AG10803 (cell line): ENCODE data around the gene TXNRD2.

Experiments
- DNase-seq: peaks from one replicate; pipeline ENCODE4 v3.0.0; 2010; ENCODE audit warnings: low read depth
- H3K4me3 ChIP-seq: 2 replicates; pipeline ENCODE4 v1.5.1; 2011; ENCODE audit warnings: mild to moderate bottlenecking, low read length, control low read depth
- CTCF ChIP-seq: conservative IDR thresholded peaks from 2 replicates; pipeline ENCODE4 v1.5.1; 2011; ENCODE audit warnings: mild to moderate bottlenecking, low read length, control low read depth, inconsistent platforms

TXNRD2 gene

GRCh38 chr22:19857382-19857781 lies 84.2 kb downstream of the TXNRD2 start:
- no peak for DNase-seq
- TF ChIP-seq CTCF: no peak
- H3K4me3 ChIP-seq: no peak overlapping the region

GRCh38 chr22:19855504-19856409 lies 85.9 kb downstream of the TXNRD2 start:
- peak; percentile 62 for DNase-seq
- TF ChIP-seq CTCF: no peak
- peak overlapping the region; percentile 79 for H3K4me3 ChIP-seq

DNA sequence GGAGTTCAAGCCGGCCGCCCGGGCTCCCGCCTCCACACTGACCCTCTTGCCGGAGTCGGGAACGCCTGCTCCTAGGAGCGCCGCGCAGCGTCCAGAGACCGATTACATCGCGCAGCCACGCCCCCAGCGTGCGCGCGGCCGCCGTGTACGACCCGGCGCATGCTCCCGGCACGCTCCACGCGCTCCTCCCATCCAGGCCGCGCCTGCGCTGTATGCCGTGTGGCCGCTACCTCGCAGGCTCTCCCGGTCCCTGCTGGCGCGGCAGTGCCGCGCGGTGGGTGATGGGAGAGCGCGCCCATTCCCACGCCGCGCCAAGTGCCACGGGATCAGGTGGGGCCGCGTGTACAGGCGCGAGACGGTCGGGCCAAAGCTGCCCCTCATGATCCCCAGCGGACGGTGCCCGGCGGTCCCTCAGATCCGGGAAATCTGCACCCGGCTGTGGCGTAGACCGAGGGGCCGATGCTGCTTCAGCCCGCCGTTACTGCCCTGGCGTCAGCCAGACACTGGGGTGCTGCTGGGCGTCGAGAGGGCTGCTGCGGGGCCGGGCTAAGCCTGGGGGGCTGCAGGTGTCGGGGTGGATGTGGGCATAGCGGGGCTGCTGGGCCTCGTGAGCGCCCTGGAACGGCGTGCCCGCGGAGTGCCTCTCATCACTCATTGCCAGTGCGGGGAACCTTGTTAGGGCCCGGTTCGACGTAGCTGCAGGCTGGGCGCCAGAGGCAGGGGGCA lies 86.7 kb downstream of the TXNRD2 start, which contains the start of the genes GNB1L and RTL10:
Gene GNB1L, minus strand, starts transcription at position 97 of the 726 bp plus-strand sequence. CDS start 33,519 bp downstream, outside the sequence.
Gene RTL10, minus strand, starts transcription at position 97 of the 726 bp plus-strand sequence. CDS start 2,613 bp downstream, outside the sequence.
- peak; percentile 96 for DNase-seq
- peak within 1 kb of the TSS; percentile 92 for H3K4me3 ChIP-seq
- no peak for TF ChIP-seq CTCF

- no peak for TF ChIP-seq CTCF
- no peak for DNase-seq
- peak overlapping the region; percentile 92 for H3K4me3 ChIP-seq
Measured at GRCh38 chr22:19853879-19854777, 87.5 kb downstream of the TXNRD2 start.

DNA sequence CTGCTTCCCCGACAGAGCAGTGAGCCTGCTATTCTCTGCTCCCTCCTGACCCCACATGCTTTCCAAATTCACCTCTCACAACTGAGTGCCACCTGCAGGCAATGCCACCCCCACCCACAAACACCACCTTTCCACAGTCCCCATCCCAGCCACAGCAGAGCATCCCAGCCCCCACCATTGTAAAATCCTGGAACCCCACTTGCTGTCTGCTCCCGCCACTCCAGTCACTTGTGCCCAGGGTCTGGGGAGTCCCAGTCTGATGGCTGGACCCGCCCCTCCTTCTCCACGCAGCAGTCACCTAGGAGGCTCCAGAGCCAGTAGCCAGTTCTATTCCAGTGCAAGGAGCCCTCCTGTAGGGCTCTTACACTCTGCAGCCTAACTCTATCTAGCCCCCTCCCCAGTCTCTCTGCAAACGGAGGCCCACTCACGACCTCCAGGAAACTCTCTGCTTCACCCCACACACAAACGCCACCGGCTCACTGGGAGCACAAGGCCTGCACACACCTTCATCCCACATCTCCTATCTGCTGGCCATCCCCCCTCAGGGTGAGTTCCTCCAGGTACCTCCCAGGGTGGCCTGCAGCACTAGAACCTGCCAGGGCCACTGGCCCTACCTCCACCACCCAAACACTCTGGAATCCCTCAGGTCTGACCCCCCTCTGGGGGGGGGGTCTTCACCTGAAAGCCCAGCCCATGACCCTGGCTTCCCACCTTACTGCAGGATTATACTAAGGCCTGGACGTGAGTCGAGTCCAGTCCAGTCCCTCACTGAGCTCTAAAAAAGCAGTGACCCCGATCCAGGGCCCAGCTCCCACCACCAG lies 88.3 kb downstream of the TXNRD2 start:
- peak overlapping the region; percentile 92 for H3K4me3 ChIP-seq
- TF ChIP-seq CTCF: no peak
- DNase-seq: no peak
